Hepatocyte (in vitro differentiated cells): ENCODE results near the gene LITAF. TPM values are rescaled to one million over a fixed set of nuclear protein-coding genes. Genes with fewer than 3 reads are reported as not detected.

ENCODE experiments used
- DNase-seq: peaks from one replicate; pipeline ENCODE4 v3.0.0-alpha.2; 2016; ENCODE audit warnings: low spot score
- H2AFZ ChIP-seq: fragments of 200-600 bp; sonication (generic); 2 replicates; pipeline ENCODE4 v1.6.0; 2016; ENCODE audit warnings: antibody characterized with exemption, mild to moderate bottlenecking
- H3K27ac ChIP-seq: fragments of 200-600 bp; sonication (generic); 2 replicates; pipeline ENCODE4 v1.5.1; 2016; ENCODE audit warnings: mild to moderate bottlenecking
- H3K27me3 ChIP-seq: fragments of 200-600 bp; sonication (generic); 2 replicates; pipeline ENCODE4 v1.6.1; 2016
- H3K36me3 ChIP-seq: fragments of 200-600 bp; sonication (generic); replicated peaks from 2 replicates; pipeline ENCODE4 v1.5.1; 2016; ENCODE audit warnings: low read depth; ENCODE audit not compliant: insufficient read depth
- H3K4me1 ChIP-seq: fragments of 200-600 bp; sonication (generic); 2 replicates; pipeline ENCODE4 v1.5.1; 2016; ENCODE audit warnings: mild to moderate bottlenecking, moderate library complexity; ENCODE audit not compliant: insufficient read depth
- H3K4me2 ChIP-seq: fragments of 200-600 bp; sonication (generic); 2 replicates; pipeline ENCODE4 v1.6.0; 2016
- H3K4me3 ChIP-seq: fragments of 200-600 bp; sonication (generic); 2 replicates; pipeline ENCODE4 v1.5.1; 2016; ENCODE audit warnings: mild to moderate bottlenecking
- H3K79me2 ChIP-seq: fragments of 200-600 bp; sonication (generic); 2 replicates; pipeline ENCODE4 v1.6.0; 2017; ENCODE audit warnings: mild to moderate bottlenecking
- H3K9me2 ChIP-seq: fragments of 200-600 bp; sonication (generic); replicated peaks from 2 replicates; pipeline ENCODE4 v1.6.0; 2017; ENCODE audit warnings: mild to moderate bottlenecking; ENCODE audit not compliant: insufficient read depth
- H3K9me3 ChIP-seq: fragments of 200-600 bp; sonication (generic); 2 replicates; pipeline ENCODE4 v1.5.1; 2016; ENCODE audit warnings: low read depth, mild to moderate bottlenecking
- H4K20me1 ChIP-seq: fragments of 200-600 bp; sonication (generic); 2 replicates; pipeline ENCODE4 v1.6.0; 2016; ENCODE audit warnings: mild to moderate bottlenecking; ENCODE audit not compliant: insufficient read depth, poor library complexity, severe bottlenecking
- EZH2 ChIP-seq: fragments of 200-600 bp; sonication (generic); IDR thresholded peaks from 2 replicates; pipeline ENCODE4 v1.6.1; 2016; ENCODE audit warnings: antibody characterized with exemption, mild to moderate bottlenecking, borderline replicate concordance
- EZH2phosphoT487 ChIP-seq: fragments of 200-600 bp; sonication (generic); IDR thresholded peaks from one replicate; pipeline ENCODE4 v1.6.1; 2018; ENCODE audit warnings: antibody characterized with exemption, mild to moderate bottlenecking, low read depth, moderate library complexity; ENCODE audit not compliant: unreplicated experiment, severe bottlenecking
- WGBS: methylation state at CpG from one replicate; pipeline ENCODE4 v1.1.6; 2016; ENCODE audit warnings: low lambda C conversion rate; ENCODE audit errors: missing lambda C conversion rate; 5-methylcytosine and 5-hydroxymethylcytosine counted together
- polyA plus RNA-seq: library from polyadenylated mRNA; unstranded; fragments of >200 nt; fragmentation: Nextera tagmentation; extraction: Ambion mirVana; gene quantifications from 2 replicates; pipeline ENCODE4 v1.2.1, GENCODE V29; 2016
- total RNA-seq: library from RNA; depleted of rRNA; stranded (reverse); fragments of >200 nt; gene quantifications from 2 replicates; pipeline ENCODE4 v1.2.3, GENCODE V29; 2014
- TF ChIP-seq, protein P1 (sequence below): fragments of 200-600 bp; sonication (generic); IDR thresholded peaks from 2 replicates; pipeline ENCODE4 v1.5.1; 2016; ENCODE audit warnings: antibody characterized with exemption, mild to moderate bottlenecking; ENCODE audit not compliant: poor library complexity

LITAF gene
- total and polyA plus RNA-seq, 2 experiments from 2014 or later = 65.6 to 134 TPM

DNA sequence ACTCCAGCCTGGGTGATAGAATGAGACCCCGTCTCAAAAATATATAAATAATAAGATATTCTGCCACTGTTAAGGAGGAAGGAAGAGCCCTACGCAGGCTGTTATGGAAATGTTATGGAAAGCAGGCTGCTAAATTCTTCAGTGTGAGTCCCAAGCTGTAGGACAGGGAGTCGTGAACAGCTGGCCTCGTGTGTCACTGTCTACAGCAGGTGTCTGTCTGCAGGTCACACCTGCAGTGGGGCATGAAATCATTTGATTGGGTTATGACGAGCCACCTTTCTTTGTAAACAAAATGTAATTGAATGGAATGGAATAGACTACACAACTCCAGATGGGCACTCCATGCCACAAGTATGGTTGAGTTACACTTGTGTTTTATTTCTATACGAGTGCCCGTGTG, 15.6 kb upstream of the LITAF start:
- 81% methylated on average over 7 of the region's 7 CpGs for WGBS
- Histone ChIP-seq H2AFZ (no peak overlapping the region), H3K9me3 (no peaks in the 10 kb centered on the region), H3K27ac (peak overlapping the region; percentile 82), H4K20me1 (no peaks in the 10 kb centered on the region), H3K27me3 (no peaks in the 10 kb centered on the region), H3K4me1 (peaks cover 21% of the 10 kb centered on the region), H3K4me2 (no peak overlapping the region), H3K9me2 (no peaks in the 10 kb centered on the region), H3K4me3 (no peak overlapping the region), H3K79me2 (no peaks in the 10 kb centered on the region), H3K36me3 (no peaks in the 10 kb centered on the region)
- DNase-seq = no peak
- TF ChIP-seq EZH2phosphoT487 (no peak), EZH2 (no peak)
- TF ChIP-seq, protein P1, sequence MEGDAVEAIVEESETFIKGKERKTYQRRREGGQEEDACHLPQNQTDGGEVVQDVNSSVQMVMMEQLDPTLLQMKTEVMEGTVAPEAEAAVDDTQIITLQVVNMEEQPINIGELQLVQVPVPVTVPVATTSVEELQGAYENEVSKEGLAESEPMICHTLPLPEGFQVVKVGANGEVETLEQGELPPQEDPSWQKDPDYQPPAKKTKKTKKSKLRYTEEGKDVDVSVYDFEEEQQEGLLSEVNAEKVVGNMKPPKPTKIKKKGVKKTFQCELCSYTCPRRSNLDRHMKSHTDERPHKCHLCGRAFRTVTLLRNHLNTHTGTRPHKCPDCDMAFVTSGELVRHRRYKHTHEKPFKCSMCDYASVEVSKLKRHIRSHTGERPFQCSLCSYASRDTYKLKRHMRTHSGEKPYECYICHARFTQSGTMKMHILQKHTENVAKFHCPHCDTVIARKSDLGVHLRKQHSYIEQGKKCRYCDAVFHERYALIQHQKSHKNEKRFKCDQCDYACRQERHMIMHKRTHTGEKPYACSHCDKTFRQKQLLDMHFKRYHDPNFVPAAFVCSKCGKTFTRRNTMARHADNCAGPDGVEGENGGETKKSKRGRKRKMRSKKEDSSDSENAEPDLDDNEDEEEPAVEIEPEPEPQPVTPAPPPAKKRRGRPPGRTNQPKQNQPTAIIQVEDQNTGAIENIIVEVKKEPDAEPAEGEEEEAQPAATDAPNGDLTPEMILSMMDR = no peak

DNA sequence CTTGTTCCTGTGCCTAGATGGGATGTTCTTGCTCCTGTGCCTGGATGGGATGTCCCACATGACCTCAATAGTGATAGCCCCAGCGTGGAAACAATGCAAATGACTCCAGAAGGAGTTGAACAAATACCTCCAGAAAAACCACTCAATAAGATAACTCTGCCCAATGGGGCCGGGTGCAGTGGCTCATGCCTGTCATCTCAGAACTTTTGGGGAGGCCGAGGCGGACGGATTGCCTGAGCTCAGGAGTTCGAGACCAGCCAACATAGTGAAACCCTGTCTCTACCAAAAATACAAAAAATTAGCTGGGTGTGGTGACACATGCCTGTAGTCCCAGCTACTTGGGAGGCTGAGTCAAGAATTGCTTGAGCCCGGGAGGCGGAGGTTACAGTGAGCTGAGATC, 15.2 kb upstream of the LITAF start:
- TF ChIP-seq, protein P1 = no peak
- no peak for TF ChIP-seq EZH2
- no peak for TF ChIP-seq EZH2phosphoT487
- peaks cover 25% of the 10 kb centered on the region for H3K4me1 ChIP-seq
- no peaks in the 10 kb centered on the region for H3K79me2 ChIP-seq
- H3K36me3 ChIP-seq = no peaks in the 10 kb centered on the region
- no peaks in the 10 kb centered on the region for H4K20me1 ChIP-seq
- no peak overlapping the region for H2AFZ ChIP-seq
- no peaks in the 10 kb centered on the region for H3K9me2 ChIP-seq
- no peak overlapping the region for H3K4me3 ChIP-seq
- H3K9me3 ChIP-seq = no peaks in the 10 kb centered on the region
- 92% methylated on average over 8 of the region's 8 CpGs for WGBS
- no peaks in the 10 kb centered on the region for H3K27me3 ChIP-seq
- no peak overlapping the region for H3K4me2 ChIP-seq
- H3K27ac ChIP-seq = no peak overlapping the region
- no peak for DNase-seq

DNA sequence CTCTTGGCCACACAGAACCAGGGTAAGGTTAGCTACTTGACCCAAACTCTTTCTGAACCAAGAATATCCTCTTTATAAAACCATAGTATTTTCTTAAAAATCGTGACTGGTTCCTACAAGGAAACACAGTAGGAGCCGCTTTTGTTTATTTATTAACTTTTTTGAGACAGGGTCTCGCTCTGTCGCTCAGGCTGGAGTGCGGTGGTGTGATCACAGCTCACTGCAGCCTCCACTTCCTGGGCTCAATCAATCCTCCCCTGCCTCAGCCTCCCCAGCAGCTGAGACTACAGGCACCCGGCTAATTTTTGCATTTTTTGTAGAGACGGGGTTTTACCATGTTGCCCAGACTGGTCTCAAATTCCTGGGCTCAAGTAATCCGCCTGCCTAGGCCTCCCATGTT, 14.7 kb upstream of the LITAF start:
- peaks cover 28% of the 10 kb centered on the region for H3K4me1 ChIP-seq
- 87% methylated on average over 8 of the region's 8 CpGs for WGBS

More for the DNA sequence above, 14.7 kb upstream of the LITAF start:
- H4K20me1 ChIP-seq = no peaks in the 10 kb centered on the region
- no peak for DNase-seq
- no peaks in the 10 kb centered on the region for H3K79me2 ChIP-seq
- no peak overlapping the region for H3K4me2 ChIP-seq
- no peaks in the 10 kb centered on the region for H3K27me3 ChIP-seq
- no peaks in the 10 kb centered on the region for H3K36me3 ChIP-seq
- H3K27ac ChIP-seq = no peak overlapping the region
- H3K9me3 ChIP-seq = no peaks in the 10 kb centered on the region
- TF ChIP-seq, protein P1 = no peak
- TF ChIP-seq EZH2phosphoT487 (no peak), EZH2 (no peak)
- no peak overlapping the region for H3K4me3 ChIP-seq
- H2AFZ ChIP-seq = no peak overlapping the region
- no peaks in the 10 kb centered on the region for H3K9me2 ChIP-seq
